ENCODE data around the gene BLTP2.

DNA sequence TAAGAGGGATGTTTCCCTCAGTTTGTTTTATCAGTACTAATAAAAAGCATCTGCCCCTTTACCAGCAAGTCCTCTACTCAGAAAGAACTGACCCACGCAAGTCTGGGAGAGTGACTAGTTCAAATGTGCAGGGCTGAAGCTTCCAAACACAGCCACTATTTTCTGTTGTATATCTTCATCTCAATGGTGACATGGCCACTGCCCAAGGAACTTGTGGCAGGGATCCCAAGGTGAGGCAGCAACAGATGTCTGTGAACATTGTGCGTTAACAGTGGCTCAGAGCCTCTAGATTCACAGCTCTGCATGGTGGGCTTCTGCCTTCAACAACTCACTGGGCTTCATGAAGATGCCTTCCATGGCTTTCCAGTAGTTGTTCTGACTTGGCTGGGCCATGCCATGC, 3.7 kb upstream of the BLTP2 start:
- TF ChIP-seq, protein P1, sequence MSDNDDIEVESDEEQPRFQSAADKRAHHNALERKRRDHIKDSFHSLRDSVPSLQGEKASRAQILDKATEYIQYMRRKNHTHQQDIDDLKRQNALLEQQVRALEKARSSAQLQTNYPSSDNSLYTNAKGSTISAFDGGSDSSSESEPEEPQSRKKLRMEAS (IDR thresholded peaks at IDR 0.05; ENCODE audit: low read depth), result no peak
- TF ChIP-seq, protein P2, sequence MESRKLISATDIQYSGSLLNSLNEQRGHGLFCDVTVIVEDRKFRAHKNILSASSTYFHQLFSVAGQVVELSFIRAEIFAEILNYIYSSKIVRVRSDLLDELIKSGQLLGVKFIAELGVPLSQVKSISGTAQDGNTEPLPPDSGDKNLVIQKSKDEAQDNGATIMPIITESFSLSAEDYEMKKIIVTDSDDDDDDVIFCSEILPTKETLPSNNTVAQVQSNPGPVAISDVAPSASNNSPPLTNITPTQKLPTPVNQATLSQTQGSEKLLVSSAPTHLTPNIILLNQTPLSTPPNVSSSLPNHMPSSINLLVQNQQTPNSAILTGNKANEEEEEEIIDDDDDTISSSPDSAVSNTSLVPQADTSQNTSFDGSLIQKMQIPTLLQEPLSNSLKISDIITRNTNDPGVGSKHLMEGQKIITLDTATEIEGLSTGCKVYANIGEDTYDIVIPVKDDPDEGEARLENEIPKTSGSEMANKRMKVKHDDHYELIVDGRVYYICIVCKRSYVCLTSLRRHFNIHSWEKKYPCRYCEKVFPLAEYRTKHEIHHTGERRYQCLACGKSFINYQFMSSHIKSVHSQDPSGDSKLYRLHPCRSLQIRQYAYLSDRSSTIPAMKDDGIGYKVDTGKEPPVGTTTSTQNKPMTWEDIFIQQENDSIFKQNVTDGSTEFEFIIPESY (IDR thresholded peaks at IDR 0.05; ENCODE audit: borderline replicate concordance, low read depth), result no peak
- TF ChIP-seq, protein P3, sequence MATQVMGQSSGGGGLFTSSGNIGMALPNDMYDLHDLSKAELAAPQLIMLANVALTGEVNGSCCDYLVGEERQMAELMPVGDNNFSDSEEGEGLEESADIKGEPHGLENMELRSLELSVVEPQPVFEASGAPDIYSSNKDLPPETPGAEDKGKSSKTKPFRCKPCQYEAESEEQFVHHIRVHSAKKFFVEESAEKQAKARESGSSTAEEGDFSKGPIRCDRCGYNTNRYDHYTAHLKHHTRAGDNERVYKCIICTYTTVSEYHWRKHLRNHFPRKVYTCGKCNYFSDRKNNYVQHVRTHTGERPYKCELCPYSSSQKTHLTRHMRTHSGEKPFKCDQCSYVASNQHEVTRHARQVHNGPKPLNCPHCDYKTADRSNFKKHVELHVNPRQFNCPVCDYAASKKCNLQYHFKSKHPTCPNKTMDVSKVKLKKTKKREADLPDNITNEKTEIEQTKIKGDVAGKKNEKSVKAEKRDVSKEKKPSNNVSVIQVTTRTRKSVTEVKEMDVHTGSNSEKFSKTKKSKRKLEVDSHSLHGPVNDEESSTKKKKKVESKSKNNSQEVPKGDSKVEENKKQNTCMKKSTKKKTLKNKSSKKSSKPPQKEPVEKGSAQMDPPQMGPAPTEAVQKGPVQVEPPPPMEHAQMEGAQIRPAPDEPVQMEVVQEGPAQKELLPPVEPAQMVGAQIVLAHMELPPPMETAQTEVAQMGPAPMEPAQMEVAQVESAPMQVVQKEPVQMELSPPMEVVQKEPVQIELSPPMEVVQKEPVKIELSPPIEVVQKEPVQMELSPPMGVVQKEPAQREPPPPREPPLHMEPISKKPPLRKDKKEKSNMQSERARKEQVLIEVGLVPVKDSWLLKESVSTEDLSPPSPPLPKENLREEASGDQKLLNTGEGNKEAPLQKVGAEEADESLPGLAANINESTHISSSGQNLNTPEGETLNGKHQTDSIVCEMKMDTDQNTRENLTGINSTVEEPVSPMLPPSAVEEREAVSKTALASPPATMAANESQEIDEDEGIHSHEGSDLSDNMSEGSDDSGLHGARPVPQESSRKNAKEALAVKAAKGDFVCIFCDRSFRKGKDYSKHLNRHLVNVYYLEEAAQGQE (IDR thresholded peaks at IDR 0.05; ENCODE audit: low read depth, low read length), result no peak
- TF ChIP-seq, protein P4, sequence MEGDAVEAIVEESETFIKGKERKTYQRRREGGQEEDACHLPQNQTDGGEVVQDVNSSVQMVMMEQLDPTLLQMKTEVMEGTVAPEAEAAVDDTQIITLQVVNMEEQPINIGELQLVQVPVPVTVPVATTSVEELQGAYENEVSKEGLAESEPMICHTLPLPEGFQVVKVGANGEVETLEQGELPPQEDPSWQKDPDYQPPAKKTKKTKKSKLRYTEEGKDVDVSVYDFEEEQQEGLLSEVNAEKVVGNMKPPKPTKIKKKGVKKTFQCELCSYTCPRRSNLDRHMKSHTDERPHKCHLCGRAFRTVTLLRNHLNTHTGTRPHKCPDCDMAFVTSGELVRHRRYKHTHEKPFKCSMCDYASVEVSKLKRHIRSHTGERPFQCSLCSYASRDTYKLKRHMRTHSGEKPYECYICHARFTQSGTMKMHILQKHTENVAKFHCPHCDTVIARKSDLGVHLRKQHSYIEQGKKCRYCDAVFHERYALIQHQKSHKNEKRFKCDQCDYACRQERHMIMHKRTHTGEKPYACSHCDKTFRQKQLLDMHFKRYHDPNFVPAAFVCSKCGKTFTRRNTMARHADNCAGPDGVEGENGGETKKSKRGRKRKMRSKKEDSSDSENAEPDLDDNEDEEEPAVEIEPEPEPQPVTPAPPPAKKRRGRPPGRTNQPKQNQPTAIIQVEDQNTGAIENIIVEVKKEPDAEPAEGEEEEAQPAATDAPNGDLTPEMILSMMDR (IDR thresholded peaks at IDR 0.05), result no peak
- TF ChIP-seq FOXJ3 (CRISPR knock-in tag; IDR thresholded peaks at IDR 0.05) (no peak), POLR2AphosphoS5 (IDR thresholded peaks at IDR 0.05; ENCODE audit: low read depth, low read length) (no peak), EP300 (IDR thresholded peaks at IDR 0.05; ENCODE audit: borderline replicate concordance in 1 of 2, low read depth in 1 of 2, low read length in 1 of 2) (no peak), TAF1 (IDR thresholded peaks at IDR 0.05; ENCODE audit: borderline replicate concordance, low read depth, low read length) (no peak), JUND (IDR thresholded peaks at IDR 0.05) (no peak), SIN3A (IDR thresholded peaks at IDR 0.05; ENCODE audit: borderline replicate concordance, low read depth, low read length) (no peak), YY1 (IDR thresholded peaks at IDR 0.05; ENCODE audit: low read depth) (no peak)

All from SK-N-SH (cell line).